Measurements from ENCODE around the gene TBX4. TPM values are rescaled to one million over a fixed set of nuclear protein-coding genes. Genes with fewer than 3 reads are reported as not detected.

Gene TBX4
- total RNA-seq, 3 donors from 2014 or later = 0.80 TPM; not detected in 2

- Histone ChIP-seq H3K4me3 (no peak overlapping the region), H3K27ac (no peak overlapping the region), H3K4me1 (no peaks in the 10 kb centered on the region), H3K27me3 (peaks cover 0 to 93% of the 10 kb centered on the region in 2 donors), H3K9me3 (peaks cover 0 to 6% of the 10 kb centered on the region in 2 donors), H3K36me3 (no peaks in the 10 kb centered on the region)
- intact Hi-C loops (cut with DNase I; ENCODE audit: low total_unique reads) = no loop called here
- DNase-seq (ENCODE audit: low spot score in 2 of 2) = no peak
- TF ChIP-seq POLR2A (IDR thresholded peaks at IDR 0.05) = no peak
- TF ChIP-seq POLR2AphosphoS5 (IDR thresholded peaks at IDR 0.05) = no peak
- no peak for TF ChIP-seq CTCF (IDR thresholded peaks at IDR 0.05)
These were observed 7.1 kb downstream of the TBX4 start for GRCh38 chr17:61459142-61459809.

- peaks cover 0 to 84% of the 10 kb centered on the region in 2 donors for H3K27me3 ChIP-seq
- no peak overlapping the region for H3K27ac ChIP-seq
- H3K9me3 ChIP-seq = no peaks in the 10 kb centered on the region
- TF ChIP-seq POLR2AphosphoS5 (IDR thresholded peaks at IDR 0.05) (no peak), POLR2A (IDR thresholded peaks at IDR 0.05) (no peak), CTCF (IDR thresholded peaks at IDR 0.05) (no peak)
- DNase-seq (ENCODE audit: low spot score in 2 of 2) = no peak
- no peaks in the 10 kb centered on the region for H3K4me1 ChIP-seq
- H3K4me3 ChIP-seq = no peak overlapping the region
- intact Hi-C loops (cut with DNase I; ENCODE audit: low total_unique reads) = no loop called here
- no peaks in the 10 kb centered on the region for H3K36me3 ChIP-seq
These were observed 7.9 kb downstream of the TBX4 start for GRCh38 chr17:61459939-61460718.

GRCh38 chr17:61460796-61461585, 8.8 kb downstream of the TBX4 start:
- H3K27me3 ChIP-seq = peaks cover 0 to 76% of the 10 kb centered on the region in 2 donors
- no peak for DNase-seq (ENCODE audit: low spot score in 2 of 2)
- H3K9me3 ChIP-seq = no peaks in the 10 kb centered on the region
- H3K4me3 ChIP-seq = no peak overlapping the region
- intact Hi-C loops (cut with DNase I; ENCODE audit: low total_unique reads) = no loop called here
- TF ChIP-seq POLR2AphosphoS5 (IDR thresholded peaks at IDR 0.05) (no peak), POLR2A (IDR thresholded peaks at IDR 0.05) (no peak), CTCF (IDR thresholded peaks at IDR 0.05) (no peak)
- H3K36me3 ChIP-seq = no peaks in the 10 kb centered on the region
- no peak overlapping the region for H3K27ac ChIP-seq
- H3K4me1 ChIP-seq = no peaks in the 10 kb centered on the region

- H3K4me3 ChIP-seq = peak overlapping the region in 1 of 3 donors; percentile 58
- no peak overlapping the region for H3K27ac ChIP-seq
These were observed 9.4 kb downstream of the TBX4 start for GRCh38 chr17:61461586-61461966.

More at GRCh38 chr17:61461586-61461966, 9.4 kb downstream of the TBX4 start:
- Histone ChIP-seq H3K9me3 (no peaks in the 10 kb centered on the region), H3K4me1 (no peaks in the 10 kb centered on the region), H3K27me3 (peaks cover 0 to 70% of the 10 kb centered on the region in 2 donors), H3K36me3 (no peaks in the 10 kb centered on the region)
- intact Hi-C loops (cut with DNase I; ENCODE audit: low total_unique reads) = no loop called here
- no peak for TF ChIP-seq POLR2AphosphoS5 (IDR thresholded peaks at IDR 0.05)
- no peak for TF ChIP-seq POLR2A (IDR thresholded peaks at IDR 0.05)
- no peak for TF ChIP-seq CTCF (IDR thresholded peaks at IDR 0.05)
- DNase-seq (ENCODE audit: low spot score in 2 of 2) = no peak

Measured in breast epithelium (tissue), 4 donors.